ENCODE data around the gene LRTM2.

DNA sequence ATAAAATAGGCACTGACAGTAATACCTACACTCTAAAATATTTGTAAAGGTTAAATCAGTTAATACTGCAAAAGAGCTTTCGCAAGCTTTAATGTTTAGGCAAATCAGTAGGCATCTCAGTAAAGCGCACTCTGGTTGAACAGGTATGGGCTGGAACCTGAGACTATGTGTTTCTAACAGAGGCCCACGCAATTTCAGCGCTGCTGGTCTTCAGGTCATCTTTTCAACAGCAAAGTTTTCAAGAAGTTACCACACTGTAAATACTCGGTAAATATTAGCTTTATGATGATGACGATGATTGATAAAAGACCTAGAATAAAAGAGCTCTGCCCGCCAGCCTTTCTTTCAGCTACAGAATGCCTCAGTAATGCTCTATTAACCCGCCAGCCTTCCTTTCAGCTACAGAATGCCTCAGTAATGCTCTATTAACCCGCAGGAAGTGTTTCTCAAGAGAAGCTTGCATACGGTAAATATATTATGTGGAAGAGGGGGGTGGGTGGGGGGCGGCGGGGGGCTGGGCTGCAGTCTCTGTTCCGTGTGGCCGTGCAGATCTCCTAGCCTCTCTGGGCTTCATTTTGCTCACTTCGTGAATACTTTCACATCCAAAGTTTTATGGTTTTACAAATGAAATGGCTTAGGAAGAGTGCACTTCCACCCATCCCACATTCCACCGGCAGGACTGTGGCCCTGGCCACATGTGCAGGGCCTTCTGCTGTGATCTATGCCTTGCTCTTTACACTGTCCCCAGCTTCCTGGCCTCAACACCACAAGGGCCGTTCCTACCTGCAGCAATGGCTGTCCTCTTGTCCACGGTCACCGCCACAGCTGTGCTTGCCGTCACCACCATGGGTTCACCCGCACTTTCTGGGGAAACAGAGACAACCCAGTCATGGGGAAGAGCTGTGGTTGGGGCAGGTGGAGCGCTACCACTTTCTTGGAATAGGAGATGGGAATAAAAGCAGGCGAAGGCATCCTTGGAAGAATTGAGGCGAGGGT is 19.9 kb downstream of the LRTM2 start:
- TF ChIP-seq, protein P1, sequence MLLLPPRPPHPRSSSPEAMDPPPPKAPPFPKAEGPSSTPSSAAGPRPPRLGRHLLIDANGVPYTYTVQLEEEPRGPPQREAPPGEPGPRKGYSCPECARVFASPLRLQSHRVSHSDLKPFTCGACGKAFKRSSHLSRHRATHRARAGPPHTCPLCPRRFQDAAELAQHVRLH (tag by site-specific recombination; IDR thresholded peaks at IDR 0.05) = no peak
- no peak for TF ChIP-seq CTCF (tag by site-specific recombination; IDR thresholded peaks at IDR 0.05)
- TF ChIP-seq TCF7L2 (IDR thresholded peaks at IDR 0.05; ENCODE audit: borderline replicate concordance, low read depth, low read length) = no peak
- no peak for TF ChIP-seq EGR2 (tag by site-specific recombination; IDR thresholded peaks at IDR 0.05; ENCODE audit: low read depth)
- no peak for TF ChIP-seq ZBTB20 (tag by site-specific recombination; IDR thresholded peaks at IDR 0.05)
- no peak for TF ChIP-seq ZNF777 (tag by site-specific recombination; IDR thresholded peaks at IDR 0.05; ENCODE audit: borderline replicate concordance)
- no peak for TF ChIP-seq OSR2 (tag by site-specific recombination; IDR thresholded peaks at IDR 0.05)
- TF ChIP-seq ZNF157 (tag by site-specific recombination; IDR thresholded peaks at IDR 0.05) = no peak
- TF ChIP-seq, protein P2, sequence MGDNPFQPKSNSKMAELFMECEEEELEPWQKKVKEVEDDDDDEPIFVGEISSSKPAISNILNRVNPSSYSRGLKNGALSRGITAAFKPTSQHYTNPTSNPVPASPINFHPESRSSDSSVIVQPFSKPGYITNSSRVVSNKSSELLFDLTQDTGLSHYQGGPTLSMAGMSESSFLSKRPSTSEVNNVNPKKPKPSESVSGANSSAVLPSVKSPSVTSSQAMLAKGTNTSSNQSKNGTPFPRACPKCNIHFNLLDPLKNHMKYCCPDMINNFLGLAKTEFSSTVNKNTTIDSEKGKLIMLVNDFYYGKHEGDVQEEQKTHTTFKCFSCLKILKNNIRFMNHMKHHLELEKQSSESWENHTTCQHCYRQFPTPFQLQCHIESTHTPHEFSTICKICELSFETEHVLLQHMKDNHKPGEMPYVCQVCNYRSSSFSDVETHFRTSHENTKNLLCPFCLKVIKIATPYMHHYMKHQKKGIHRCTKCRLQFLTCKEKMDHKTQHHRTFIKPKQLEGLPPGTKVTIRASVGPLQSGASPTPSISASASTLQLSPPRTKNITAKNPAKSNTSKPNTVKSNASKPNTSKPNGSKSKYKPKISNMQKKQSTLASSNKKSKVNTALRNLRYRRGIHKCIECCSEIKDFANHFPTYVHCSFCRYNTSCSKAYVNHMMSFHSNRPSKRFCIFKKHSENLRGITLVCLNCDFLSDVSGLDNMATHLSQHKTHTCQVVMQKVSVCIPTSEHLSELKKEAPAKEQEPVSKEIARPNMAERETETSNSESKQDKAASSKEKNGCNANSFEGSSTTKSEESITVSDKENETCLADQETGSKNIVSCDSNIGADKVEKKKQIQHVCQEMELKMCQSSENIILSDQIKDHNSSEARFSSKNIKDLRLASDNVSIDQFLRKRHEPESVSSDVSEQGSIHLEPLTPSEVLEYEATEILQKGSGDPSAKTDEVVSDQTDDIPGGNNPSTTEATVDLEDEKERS (tag by site-specific recombination; IDR thresholded peaks at IDR 0.05) = no peak
- TF ChIP-seq ZNF138 (tag by site-specific recombination; IDR thresholded peaks at IDR 0.05; ENCODE audit: borderline replicate concordance) = no peak
- no peak for TF ChIP-seq KLF10 (tag by site-specific recombination; IDR thresholded peaks at IDR 0.05)
